NCI-H2171 (cell line): ENCODE measurements around the gene SYTL4.
"Not testable (repeated sequence)": the region's sequence is repeated elsewhere in the genome, so short reads cannot be mapped to it uniquely, and the experiment has no call there.

Source experiments
- DNase-seq: peaks from one replicate; lab custom pipeline; 2025; lab: John Stamatoyannopoulos, UW

The SYTL4 gene

GRCh38 chrX:100731441-100732281 is at the start of gene SYTL4:
SYTL4 (minus strand) TSS chrX:100732121; CDS start chrX:100702037, 30,084 bp downstream.
- no peak for DNase-seq

- not testable (repeated sequence) for DNase-seq
These were observed 37.5 kb upstream of the SYTL4 start for GRCh38 chrX:100769439-100769838.

DNA sequence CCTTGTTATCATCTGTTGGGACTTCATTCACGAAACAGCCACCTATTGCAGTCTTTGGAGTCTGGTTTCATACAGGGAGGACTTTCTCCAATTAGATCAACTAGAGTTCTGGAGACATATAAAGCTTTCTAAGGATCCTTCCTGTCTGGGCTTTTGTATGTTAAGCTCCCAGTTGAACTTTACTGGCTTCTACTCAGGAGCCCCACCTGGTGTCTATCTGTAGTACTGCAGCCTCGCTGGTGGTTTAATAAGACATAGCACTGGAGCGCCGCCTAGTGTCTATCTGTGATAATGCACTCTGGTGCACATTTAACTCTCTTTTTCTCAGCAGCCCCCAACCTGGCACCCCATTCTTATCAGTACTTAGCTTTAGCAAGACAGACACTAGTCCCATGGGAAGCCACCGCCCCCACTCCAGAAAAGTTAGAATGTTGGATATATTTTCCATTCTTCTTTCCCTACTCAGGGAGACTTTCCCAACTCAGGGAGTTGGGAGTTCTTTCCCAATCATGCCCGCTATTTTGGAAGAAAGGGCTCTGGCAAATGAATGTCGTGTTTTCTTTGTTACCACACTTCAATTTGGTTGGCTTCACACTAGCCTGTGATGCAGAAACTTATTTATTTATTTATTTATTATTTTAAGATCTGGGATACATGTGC is 36.9 kb upstream of the SYTL4 start:
- peak; percentile 12 for DNase-seq

DNA sequence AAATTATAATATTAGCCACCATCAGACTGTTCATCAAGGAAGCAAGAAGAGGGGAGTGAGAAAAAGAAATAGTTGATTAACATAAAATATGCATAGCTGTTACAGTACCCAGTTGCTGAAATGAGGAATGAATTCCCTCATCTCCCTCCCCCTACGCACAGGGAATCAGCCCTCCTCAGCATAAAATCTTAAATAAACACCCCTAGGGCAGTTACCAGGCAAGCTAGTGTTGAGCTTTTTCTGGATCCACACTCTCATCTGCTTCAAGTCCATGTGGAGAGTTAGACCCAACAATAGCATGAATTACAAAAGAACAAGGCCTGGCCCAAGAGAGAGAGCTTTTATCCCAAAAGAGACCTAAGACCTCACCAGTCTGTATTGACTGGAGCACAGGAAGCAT is 19.0 kb upstream of the SYTL4 start:
- no peak for DNase-seq

DNA sequence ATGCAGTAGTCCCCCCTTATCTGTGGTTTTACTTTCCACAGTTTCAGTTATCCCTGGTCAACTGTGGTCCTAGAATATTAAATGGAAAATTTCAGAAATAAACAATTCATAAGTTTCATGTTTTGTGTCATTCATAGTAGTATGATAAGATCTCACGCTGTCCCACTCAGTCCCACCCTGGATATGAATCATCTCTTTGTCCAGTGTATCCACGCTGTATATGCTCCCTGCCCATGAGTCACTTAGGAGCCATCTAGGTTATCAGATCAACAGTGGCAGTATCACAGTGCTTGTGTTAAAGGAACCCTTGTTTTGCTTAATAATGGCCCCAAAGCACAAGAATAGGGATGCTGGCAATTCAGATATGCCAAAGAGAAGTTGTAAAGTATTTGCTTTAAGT is 16.2 kb upstream of the SYTL4 start:
- no peak for DNase-seq

- no peak for DNase-seq
These were observed 15.8 kb upstream of the SYTL4 start for GRCh38 chrX:100747703-100748102.

DNA sequence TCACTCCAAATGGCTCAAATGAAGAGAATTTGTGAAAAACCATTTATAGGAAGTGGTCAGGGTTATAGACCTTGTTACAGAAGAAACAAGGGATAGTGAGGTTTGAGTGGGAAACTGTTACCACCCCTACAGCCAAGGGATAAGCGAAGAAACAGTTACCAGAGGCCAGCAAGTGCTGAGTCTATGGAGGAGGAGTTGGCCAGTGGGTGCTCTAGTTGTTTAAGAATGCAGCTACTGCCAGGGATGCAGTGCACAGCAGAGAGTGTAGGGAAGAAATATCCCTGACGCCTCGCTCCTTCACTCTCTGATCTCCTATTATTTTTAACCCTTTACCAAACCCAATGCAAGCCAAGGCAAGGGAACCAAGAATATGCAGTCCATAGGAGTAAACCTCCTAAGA is 15.2 kb upstream of the SYTL4 start:
- DNase-seq: no peak

DNA sequence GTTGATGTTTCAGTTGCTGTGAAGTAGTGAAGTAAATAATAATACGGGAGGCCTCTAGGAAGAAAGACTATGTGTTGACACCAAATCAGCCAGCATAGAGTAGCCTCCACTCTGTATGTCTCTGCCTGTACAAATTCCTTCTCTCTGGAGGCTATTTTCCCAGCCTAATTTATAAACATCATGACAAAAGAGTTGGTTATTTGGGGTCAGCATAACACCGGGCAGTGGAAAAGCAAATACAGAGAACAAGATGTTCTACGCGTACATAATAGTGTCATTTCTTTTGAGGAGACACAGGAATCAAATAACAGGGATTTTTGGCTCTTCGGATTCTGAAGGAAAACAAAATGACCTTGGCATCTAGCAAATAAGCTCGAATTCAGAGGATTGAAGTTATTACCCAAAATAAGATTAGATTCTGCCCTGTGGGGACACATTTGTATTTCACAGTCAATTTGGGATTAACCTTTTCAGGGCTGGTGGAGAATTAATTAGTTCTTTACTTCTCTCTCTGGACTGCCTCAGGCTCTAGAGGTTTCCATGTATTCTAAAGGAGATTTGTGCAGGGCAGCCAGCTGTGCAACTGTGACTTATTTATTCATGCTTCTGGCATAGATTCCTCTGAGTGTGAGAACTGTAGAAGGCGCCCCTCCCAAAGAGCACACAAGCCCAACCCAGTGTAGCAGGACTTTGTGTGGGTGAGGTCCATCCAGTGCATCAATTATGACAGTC is 14.1 kb upstream of the SYTL4 start:
- no peak for DNase-seq

DNA sequence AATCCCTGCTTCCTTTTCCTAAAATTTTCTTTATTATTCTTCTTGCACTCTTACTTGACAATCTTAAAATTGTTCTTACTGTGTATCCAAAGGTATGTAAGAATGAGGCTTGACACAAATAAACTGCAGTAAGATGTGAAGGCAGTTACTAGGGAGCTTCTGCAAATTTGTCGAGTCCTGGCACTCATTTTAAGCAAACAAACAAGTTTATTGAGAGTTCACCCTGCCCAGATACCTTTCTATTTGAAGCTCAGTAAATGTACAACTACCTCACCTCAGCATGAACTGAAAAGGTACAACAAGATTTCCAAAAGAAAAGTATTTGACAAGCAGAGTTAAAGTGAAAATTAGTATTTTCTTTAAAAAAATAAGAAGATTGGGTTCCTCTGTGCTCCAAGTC is 13.3 kb upstream of the SYTL4 start:
- DNase-seq: no peak

DNA sequence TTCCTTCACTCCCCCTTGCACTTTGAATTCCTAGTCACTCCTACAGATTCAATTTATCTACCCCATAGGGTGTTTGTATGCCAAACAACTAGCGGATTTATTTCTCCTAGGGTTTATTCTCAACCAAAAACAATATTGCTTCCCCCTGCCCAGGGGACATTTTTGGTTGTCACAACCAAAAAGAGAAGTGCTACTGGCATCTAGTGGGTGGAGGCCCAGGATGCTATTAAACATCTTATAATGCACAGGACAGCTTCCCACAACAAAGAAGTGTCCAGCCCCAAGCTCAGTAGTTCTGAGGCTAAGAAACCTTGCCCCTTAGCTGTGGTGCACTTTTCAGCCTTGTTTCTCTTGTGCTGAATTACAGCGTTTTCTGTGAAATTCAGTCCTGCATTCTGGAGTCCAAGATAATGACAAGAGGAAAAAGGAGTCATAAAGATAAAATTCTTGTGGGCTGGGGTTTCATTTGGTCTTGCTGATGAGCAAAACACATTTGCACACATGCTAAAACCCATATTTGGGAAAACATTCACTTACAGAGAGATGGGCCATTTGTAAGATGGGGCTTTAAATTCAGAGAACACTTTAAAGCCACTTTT is 11.2 kb upstream of the SYTL4 start:
- no peak for DNase-seq

DNA sequence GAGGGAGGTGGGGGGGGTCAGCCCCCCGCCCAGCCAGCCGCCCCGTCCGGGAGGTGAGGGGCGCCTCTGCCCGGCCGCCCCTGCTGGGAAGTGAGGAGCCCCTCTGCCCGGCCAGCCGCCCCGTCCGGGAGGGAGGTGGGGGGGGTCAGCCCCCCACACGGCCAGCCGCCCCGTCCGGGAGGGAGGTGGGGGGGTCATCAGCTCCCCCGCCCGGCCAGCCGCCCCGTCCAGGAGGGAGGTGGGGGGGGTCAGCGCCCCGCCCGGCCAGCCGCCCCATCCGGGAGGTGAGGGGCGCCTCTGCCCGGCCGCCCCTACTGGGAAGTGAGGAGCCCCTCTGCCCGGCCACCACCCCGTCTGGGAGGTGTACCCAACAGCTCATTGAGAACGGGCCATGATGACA is 7.9 kb downstream of the SYTL4 start:
- DNase-seq: not testable (repeated sequence)

DNA sequence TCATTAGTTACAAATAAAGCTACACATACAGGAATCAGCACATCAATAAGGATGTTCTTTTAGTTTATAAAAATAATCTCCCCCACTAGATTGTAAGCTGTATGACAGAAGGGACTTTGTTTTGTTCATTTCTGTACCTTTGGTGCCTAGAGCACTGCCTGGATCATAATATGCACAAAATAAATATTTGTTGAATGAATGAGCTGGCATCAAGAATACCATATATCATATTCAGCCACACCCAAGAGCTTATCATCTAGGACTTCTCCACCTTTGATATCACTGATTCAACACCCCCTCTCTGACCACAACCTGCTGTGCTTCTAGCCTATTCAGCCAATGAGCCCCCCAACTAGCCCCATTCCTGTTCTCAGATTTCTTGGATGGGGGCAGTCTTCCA is 10.6 kb downstream of the SYTL4 start:
- no peak for DNase-seq

- DNase-seq: peak; percentile 30
These were observed 11.6 kb downstream of the SYTL4 start for GRCh38 chrX:100720301-100720700.

DNA sequence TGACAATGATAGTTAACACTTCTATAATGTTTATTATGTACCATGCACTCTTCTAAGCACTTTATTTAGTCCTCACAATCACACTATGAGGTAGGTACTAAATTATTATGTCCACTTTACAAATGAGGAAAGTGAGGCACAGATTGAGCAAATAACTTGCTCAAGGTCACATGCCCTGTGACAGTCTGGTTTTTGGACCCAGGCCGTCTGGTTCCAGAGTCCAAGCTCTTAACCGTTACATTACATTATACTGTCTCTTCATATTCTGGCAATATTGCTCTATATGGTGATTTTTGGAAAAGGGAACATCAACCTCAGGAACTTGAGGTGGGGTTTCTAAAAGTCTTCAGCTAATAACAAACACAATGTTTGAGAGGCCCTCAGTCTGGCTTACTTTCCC is 12.8 kb downstream of the SYTL4 start:
- DNase-seq: no peak

DNA sequence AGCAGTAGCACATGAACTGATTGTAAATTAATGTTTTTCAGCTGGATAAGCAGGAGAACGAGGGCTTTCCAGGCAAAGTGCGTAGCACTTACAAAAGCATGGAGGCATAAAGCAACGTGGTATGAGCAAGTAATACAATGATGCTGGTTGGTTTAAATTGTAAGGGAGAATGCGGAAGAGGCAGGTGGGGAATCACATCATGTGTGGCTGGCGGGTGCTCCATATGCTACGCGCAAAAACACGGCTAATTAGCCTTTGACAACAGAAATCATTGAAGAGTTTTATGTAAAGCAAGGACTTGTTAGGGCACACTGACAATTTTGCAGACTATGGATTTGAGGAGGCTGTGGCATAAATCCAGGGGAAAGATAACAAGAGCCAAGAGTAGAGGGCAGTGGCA is 14.6 kb downstream of the SYTL4 start:
- peak; percentile 72 for DNase-seq

- no peak for DNase-seq
These were observed 21.1 kb downstream of the SYTL4 start for GRCh38 chrX:100710816-100711215.

- no peak for DNase-seq
These were observed 27.2 kb downstream of the SYTL4 start for GRCh38 chrX:100704581-100705203.

DNA sequence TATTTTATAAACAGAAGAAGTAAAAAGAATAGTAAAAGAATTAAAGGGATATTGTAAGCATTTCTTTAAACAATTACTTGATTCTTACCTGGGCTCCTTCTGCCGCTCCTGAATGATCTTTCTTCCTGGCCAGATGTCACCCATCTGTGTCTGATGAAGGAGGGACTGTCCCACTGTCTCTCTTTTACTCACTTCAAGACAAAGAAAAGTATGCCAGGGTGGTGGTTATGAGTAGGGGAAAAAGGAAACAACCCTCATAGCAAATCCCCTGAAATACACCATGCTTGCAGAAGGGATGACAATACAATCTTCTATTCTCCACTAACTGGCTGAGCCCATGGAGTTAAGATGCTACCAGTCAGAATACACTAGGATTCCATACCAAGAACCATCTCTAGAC is 31.1 kb downstream of the SYTL4 start:
- no peak for DNase-seq

DNA sequence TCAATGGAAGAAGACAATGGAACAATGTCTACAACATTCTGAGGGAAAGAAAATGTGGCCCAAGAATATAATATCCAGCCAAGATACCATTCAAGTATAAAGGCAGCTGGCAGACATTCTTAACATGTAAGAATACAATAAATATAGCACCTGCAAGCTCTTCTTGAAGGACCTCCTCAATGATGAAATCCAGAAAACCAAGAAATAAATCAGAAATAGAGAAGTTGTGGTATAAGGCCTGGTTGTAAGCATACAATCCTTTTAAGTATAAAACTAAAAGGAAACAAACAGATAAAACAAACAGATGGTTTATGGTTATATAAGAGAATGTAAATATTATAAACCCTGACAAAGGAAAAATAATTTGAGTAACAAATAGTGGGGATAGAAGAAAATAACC is 33.4 kb downstream of the SYTL4 start:
- no peak for DNase-seq

GRCh38 chrX:100696699-100697351 is 35.1 kb downstream of the SYTL4 start:
- no peak for DNase-seq

DNA sequence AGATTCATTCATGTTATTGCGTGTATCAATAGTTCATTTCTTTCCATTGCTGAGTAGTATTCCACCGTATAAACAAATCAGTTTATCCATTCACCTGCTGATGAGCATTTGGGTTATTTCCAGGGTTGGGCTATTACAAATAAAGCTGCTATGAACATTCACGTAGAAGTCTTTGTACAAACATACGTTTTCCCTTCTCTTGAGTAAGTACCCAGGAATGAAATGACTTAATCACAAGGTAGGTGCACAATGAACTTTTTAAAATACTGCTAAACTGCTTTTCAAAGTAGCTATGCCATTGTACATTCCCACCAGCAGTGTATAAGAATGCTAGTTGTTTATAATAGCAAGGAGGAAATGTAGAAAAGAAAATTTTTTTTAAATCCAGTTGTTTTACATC is 35.9 kb downstream of the SYTL4 start:
- no peak for DNase-seq

DNA sequence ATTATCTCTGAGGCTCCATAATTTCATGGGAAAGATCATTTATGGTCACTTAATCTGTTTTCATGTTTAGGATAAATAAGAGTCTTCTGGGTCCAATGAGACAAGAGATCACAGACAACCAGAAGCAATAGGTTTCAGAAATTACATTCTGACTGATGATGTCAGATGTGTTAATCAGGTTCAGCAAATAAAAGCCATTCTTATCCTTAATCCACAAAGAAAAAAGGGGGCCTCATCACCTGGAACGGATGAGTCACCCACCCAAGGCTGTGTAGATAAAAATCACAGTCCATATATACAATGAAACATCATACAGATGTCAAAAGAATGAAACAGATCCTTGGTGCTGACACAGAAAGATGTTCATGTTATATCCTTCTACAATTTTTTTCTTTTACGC is 36.6 kb downstream of the SYTL4 start:
- DNase-seq: no peak
